OCI-LY3 (cell line): ENCODE data around the gene SERPING1.
A peak's percentile ranks its signal among the peaks of the same experiment; 100 is the strongest.

Source experiments
- H2AFZ ChIP-seq: fragments of 200-600, 300-600 bp; shearing (Covaris generic); 2 replicates; pipeline ENCODE4 v1.6.0; 2014; ENCODE audit warnings: antibody characterized with exemption, low read depth, low read length
- H3K27ac ChIP-seq: fragments of 200-600, 300-600 bp; sonication (generic); 2 replicates; pipeline ENCODE4 v1.5.1; 2014; ENCODE audit warnings: mild to moderate bottlenecking, low read length, moderate library complexity, mixed read lengths
- H3K27me3 ChIP-seq: fragments of 200-600, 300-600 bp; sonication (generic); 2 replicates; pipeline ENCODE4 v1.6.1; 2014; ENCODE audit warnings: low read depth, low read length, mixed read lengths
- H3K36me3 ChIP-seq: fragments of 200-600, 300-600 bp; sonication (generic); replicated peaks from 2 replicates; pipeline ENCODE3; 2014; ENCODE audit warnings: low read depth, low read length, mixed read lengths
- H3K4me1 ChIP-seq: fragments of 300-600, 200-600 bp; sonication (generic); 2 replicates; pipeline ENCODE4 v1.6.1; 2014; ENCODE audit warnings: low read length, mixed read lengths
- H3K4me2 ChIP-seq: fragments of 200-600, 300-600 bp; sonication (generic); 2 replicates; pipeline ENCODE4 v1.6.1; 2014; ENCODE audit warnings: low read length, mixed read lengths
- H3K4me3 ChIP-seq: fragments of 300-600, 200-600 bp; sonication (generic); 2 replicates; pipeline ENCODE4 v1.5.1; 2014; ENCODE audit warnings: antibody characterized with exemption, mild to moderate bottlenecking, low read length, moderate library complexity
- H3K79me2 ChIP-seq: fragments of 300-600, 200-600 bp; shearing (Covaris generic); 2 replicates; pipeline ENCODE4 v1.6.1; 2014; ENCODE audit warnings: mild to moderate bottlenecking, low read length, mixed read lengths
- H3K9ac ChIP-seq: fragments of 300-600, 200-600 bp; shearing (Covaris generic); 2 replicates; pipeline ENCODE4 v1.6.0; 2014; ENCODE audit warnings: mild to moderate bottlenecking, low read length, moderate library complexity
- H3K9me3 ChIP-seq: fragments of 200-600, 300-600 bp; shearing (Covaris generic); 2 replicates; pipeline ENCODE4 v1.6.1; 2014; ENCODE audit warnings: low read length, mixed read lengths; ENCODE audit not compliant: insufficient read depth
- H4K20me1 ChIP-seq: fragments of 200-600, 300-600 bp; sonication (generic); 2 replicates; pipeline ENCODE4 v1.6.1; 2016; ENCODE audit warnings: low read length, mixed read lengths; ENCODE audit not compliant: insufficient read depth
- EZH2phosphoT487 ChIP-seq: fragments of 200-600 bp; shearing (Covaris generic); IDR thresholded peaks from 2 replicates; pipeline ENCODE4 v1.6.1; 2018; ENCODE audit warnings: antibody characterized with exemption, mixed run types, low read depth
- TF ChIP-seq, protein P1 (sequence below): fragments of 200-600, 300-600 bp; sonication (generic); IDR thresholded peaks from 2 replicates; pipeline ENCODE4 v1.5.1; 2014; ENCODE audit warnings: antibody characterized with exemption, low read length, low read depth

The SERPING1 gene

DNA sequence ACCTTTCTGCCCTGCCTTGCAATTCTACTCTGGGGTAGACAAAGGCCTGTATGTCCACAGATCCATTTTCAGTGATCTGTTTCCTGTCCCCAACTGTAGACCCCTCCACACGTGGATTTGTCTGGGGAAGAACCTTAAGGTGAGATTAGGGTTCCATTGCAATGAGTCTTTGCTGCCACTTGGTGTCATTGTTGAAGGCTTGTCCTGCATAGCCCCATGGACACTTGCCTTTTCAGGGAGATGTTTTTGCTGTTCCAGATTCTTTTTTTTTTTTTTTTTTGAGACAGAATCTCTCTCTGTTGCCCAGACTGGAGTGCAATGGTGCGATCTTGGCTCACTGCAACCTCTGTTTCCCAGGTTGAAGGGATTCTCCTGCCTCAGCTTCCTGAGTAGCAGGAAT lies 21.8 kb downstream of the SERPING1 start:
- H3K9me3 ChIP-seq, result peaks cover 9% of the 10 kb centered on the region; the same call in 1 of the 2 replicates
- no peak overlapping the region for H3K4me3 ChIP-seq
- H4K20me1 ChIP-seq, result no peaks in the 10 kb centered on the region
- H3K4me1 ChIP-seq, result peaks cover 2% of the 10 kb centered on the region; the same call in 1 of the 2 replicates
- no peak for TF ChIP-seq EZH2phosphoT487
- TF ChIP-seq, protein P1, sequence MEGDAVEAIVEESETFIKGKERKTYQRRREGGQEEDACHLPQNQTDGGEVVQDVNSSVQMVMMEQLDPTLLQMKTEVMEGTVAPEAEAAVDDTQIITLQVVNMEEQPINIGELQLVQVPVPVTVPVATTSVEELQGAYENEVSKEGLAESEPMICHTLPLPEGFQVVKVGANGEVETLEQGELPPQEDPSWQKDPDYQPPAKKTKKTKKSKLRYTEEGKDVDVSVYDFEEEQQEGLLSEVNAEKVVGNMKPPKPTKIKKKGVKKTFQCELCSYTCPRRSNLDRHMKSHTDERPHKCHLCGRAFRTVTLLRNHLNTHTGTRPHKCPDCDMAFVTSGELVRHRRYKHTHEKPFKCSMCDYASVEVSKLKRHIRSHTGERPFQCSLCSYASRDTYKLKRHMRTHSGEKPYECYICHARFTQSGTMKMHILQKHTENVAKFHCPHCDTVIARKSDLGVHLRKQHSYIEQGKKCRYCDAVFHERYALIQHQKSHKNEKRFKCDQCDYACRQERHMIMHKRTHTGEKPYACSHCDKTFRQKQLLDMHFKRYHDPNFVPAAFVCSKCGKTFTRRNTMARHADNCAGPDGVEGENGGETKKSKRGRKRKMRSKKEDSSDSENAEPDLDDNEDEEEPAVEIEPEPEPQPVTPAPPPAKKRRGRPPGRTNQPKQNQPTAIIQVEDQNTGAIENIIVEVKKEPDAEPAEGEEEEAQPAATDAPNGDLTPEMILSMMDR, result 0 out of 2 replicates have a peak, but pooled peaks have one; percentile 19
- peaks cover 9% of the 10 kb centered on the region; the same call in 1 of the 2 replicates for H3K27me3 ChIP-seq
- no peak overlapping the region for H3K4me2 ChIP-seq
- no peak overlapping the region for H3K9ac ChIP-seq
- H3K27ac ChIP-seq, result no peak overlapping the region
- H2AFZ ChIP-seq, result no peak overlapping the region
- H3K79me2 ChIP-seq, result no peaks in the 10 kb centered on the region
- no peaks in the 10 kb centered on the region for H3K36me3 ChIP-seq

DNA sequence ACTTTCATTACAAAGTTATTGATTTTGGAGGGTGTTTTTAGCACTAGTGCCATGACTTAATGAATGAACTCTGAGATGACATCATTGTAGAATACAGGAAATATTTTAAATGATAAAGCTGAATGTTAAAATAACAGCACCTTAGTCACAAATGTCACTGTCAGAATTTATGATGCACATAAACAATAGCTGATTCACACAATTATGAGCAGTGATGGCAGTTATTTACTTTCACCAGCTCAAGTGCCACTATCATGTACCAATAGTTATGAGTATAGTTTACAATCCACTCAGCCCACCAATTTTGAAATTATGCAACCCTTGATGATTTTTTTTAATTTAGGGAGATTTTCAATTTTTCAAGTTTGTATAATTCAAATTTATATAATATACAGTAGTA lies 23.0 kb downstream of the SERPING1 start:
- H4K20me1 ChIP-seq, result no peaks in the 10 kb centered on the region
- H3K27ac ChIP-seq, result no peak overlapping the region
- H3K9me3 ChIP-seq, result peaks cover 9% of the 10 kb centered on the region; the same call in 1 of the 2 replicates
- H3K27me3 ChIP-seq, result peaks cover 3% of the 10 kb centered on the region; the same call in 1 of the 2 replicates
- no peak for TF ChIP-seq EZH2phosphoT487
- TF ChIP-seq, protein P1, result no peak
- no peak overlapping the region for H3K9ac ChIP-seq
- no peaks in the 10 kb centered on the region for H3K79me2 ChIP-seq
- no peak overlapping the region for H3K4me2 ChIP-seq
- H3K4me1 ChIP-seq, result peaks cover 2% of the 10 kb centered on the region; the same call in 1 of the 2 replicates
- H2AFZ ChIP-seq, result no peak overlapping the region
- H3K36me3 ChIP-seq, result no peaks in the 10 kb centered on the region
- H3K4me3 ChIP-seq, result no peak overlapping the region

DNA sequence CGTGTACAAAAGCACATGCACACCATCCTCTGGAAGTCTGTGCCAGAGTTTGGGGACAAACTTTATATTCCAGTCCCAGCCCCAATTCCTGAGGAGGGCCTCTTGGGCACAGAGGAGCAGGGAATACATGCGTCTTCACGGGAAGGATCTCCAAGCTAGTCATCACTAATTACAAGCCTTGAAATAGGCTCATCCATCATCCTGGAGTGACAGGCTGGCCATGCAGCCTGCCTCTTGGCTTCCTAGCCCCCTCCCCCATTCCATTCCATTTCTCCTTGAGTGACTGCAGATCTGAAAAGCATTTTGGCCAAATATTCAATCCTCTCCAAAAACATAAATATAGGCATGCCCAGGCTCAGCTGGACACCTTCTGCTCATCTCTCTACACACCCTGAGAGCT lies 24.8 kb downstream of the SERPING1 start:
- Histone ChIP-seq H3K4me2 (no peak overlapping the region), H4K20me1 (no peaks in the 10 kb centered on the region)

DNA sequence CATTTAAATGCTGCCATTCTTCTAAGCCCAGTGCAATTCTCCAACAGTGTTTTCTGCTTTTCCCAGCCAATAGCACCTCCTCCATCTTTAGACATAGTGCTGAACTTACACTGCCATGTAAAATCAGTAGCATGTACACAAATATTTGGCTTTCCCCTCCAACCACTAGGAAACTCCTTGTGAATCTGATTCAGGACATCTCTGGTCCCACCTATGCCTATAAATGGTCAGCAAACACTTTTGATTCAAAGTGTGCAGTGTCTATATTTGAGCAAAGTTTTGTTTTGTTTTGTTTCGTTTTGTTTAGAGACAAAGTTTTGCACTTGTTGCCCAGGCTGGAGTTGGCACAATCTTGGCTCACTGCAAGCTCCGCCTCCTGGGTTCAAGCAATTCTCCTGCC lies 27.4 kb downstream of the SERPING1 start:
- H3K4me3 ChIP-seq, result no peak overlapping the region
- no peaks in the 10 kb centered on the region for H3K36me3 ChIP-seq
- no peaks in the 10 kb centered on the region for H4K20me1 ChIP-seq
- no peaks in the 10 kb centered on the region for H3K79me2 ChIP-seq
- no peak overlapping the region for H3K4me2 ChIP-seq
- H2AFZ ChIP-seq, result no peak overlapping the region
- H3K27me3 ChIP-seq, result 0 out of 2 replicates have a peak, but pooled peaks cover 2% of the 10 kb centered on the region
- no peak overlapping the region for H3K27ac ChIP-seq
- TF ChIP-seq, protein P1, result no peak
- TF ChIP-seq EZH2phosphoT487, result no peak
- H3K9me3 ChIP-seq, result peaks cover 1% of the 10 kb centered on the region; the same call in 1 of the 2 replicates
- no peak overlapping the region for H3K9ac ChIP-seq
- H3K4me1 ChIP-seq, result peaks cover 2% of the 10 kb centered on the region; the same call in 1 of the 2 replicates

More for the DNA sequence above, 24.8 kb downstream of the SERPING1 start:
- no peaks in the 10 kb centered on the region for H3K79me2 ChIP-seq
- TF ChIP-seq, protein P1, result no peak
- TF ChIP-seq EZH2phosphoT487, result no peak
- H3K9ac ChIP-seq, result no peak overlapping the region
- H3K4me1 ChIP-seq, result peaks cover 2% of the 10 kb centered on the region; the same call in 1 of the 2 replicates
- H3K36me3 ChIP-seq, result no peaks in the 10 kb centered on the region
- no peak overlapping the region for H2AFZ ChIP-seq
- no peak overlapping the region for H3K27ac ChIP-seq
- H3K27me3 ChIP-seq, result 0 out of 2 replicates have a peak, but pooled peaks cover 2% of the 10 kb centered on the region
- no peak overlapping the region for H3K4me3 ChIP-seq
- H3K9me3 ChIP-seq, result peaks cover 9% of the 10 kb centered on the region; the same call in 1 of the 2 replicates
